HepG2 (cell line): ENCODE measurements around the gene ZNF22. TPM values are rescaled to one million over a fixed set of nuclear protein-coding genes. Genes with fewer than 3 reads are reported as not detected.

Experiments used
- ASH2L ChIP-seq: fragments of 300-600, 200-600 bp; sonication (generic); IDR thresholded peaks from 2 replicates; pipeline ENCODE4 v1.7.0; 2017; ENCODE audit warnings: low read depth, mild to moderate bottlenecking, moderate library complexity, mixed read lengths, low read length; ENCODE audit not compliant: insufficient read length
- BCL6 ChIP-seq: IDR thresholded peaks from 2 replicates; pipeline ENCODE4 v1.6.1; 2016; ENCODE audit warnings: missing genetic modification reagents, missing compliant biosample characterization
- BRCA1 ChIP-seq: sonication (generic); formaldehyde crosslinking; IDR thresholded peaks from 2 replicates; pipeline ENCODE4 v1.4.0; 2020; ENCODE audit warnings: missing genetic modification reagents
- EHMT2 ChIP-seq: fragments of 200-600 bp; sonication (generic); IDR thresholded peaks from 2 replicates; pipeline ENCODE4 v1.7.0; 2017; ENCODE audit warnings: antibody characterized with exemption, low read depth, low read length, borderline replicate concordance
- GTF2F1 ChIP-seq: fragments of 150-350 bp; IDR thresholded peaks from 2 replicates; pipeline ENCODE4 v1.6.1; 2014; ENCODE audit warnings: low read length
- KLF6 ChIP-seq: IDR thresholded peaks from 2 replicates; pipeline ENCODE4 v1.8.0; 2016; ENCODE audit warnings: missing biosample characterization, missing genetic modification reagents
- MED8 ChIP-seq: sonication (generic); formaldehyde crosslinking; IDR thresholded peaks from 2 replicates; pipeline ENCODE4 v1.8.1; 2023; ENCODE audit warnings: mild to moderate bottlenecking, missing genetic modification reagents; ENCODE audit not compliant: insufficient replicate concordance
- MIXL1 ChIP-seq: IDR thresholded peaks from 2 replicates; pipeline ENCODE4 v1.6.1; 2016
- PAX8 ChIP-seq: sonication (generic); formaldehyde crosslinking; IDR thresholded peaks from 2 replicates; pipeline ENCODE4 v1.8.0; 2022; ENCODE audit warnings: mild to moderate bottlenecking, missing genetic modification reagents, borderline replicate concordance
- PHF21A ChIP-seq: sonication (generic); formaldehyde crosslinking; IDR thresholded peaks from 2 replicates; pipeline ENCODE4 v1.5.0; 2020; ENCODE audit warnings: mild to moderate bottlenecking, missing genetic modification reagents
- PPARG ChIP-seq: conservative IDR thresholded peaks from 2 replicates; pipeline ENCODE4 v1.6.1; 2016; ENCODE audit warnings: missing biosample characterization, missing genetic modification reagents
- SAP130 ChIP-seq: IDR thresholded peaks from 2 replicates; pipeline ENCODE4 v1.6.1; 2016; ENCODE audit warnings: low read depth
- ZBTB8A ChIP-seq: sonication (generic); formaldehyde crosslinking; IDR thresholded peaks from 2 replicates; pipeline ENCODE4 v1.4.0; 2020; ENCODE audit warnings: mild to moderate bottlenecking, low read depth, missing genetic modification reagents, borderline replicate concordance
- ZNF264 ChIP-seq: sonication (generic); formaldehyde crosslinking; IDR thresholded peaks from 2 replicates; pipeline ENCODE4 v1.4.0; 2020; ENCODE audit warnings: missing genetic modification reagents
- ZNF564 ChIP-seq: sonication (generic); formaldehyde crosslinking; IDR thresholded peaks from 2 replicates; pipeline ENCODE4 v1.8.1; 2023; ENCODE audit warnings: mild to moderate bottlenecking, missing genetic modification reagents
- ZNF569 ChIP-seq: sonication (generic); formaldehyde crosslinking; IDR thresholded peaks from 2 replicates; pipeline ENCODE4 v1.5.0; 2020; ENCODE audit warnings: mild to moderate bottlenecking, missing genetic modification reagents, moderate library complexity, borderline replicate concordance
- ZNF792 ChIP-seq: IDR thresholded peaks from 2 replicates; pipeline ENCODE4 v1.6.1; 2016
- ZNF841 ChIP-seq: sonication (generic); formaldehyde crosslinking; IDR thresholded peaks from 2 replicates; pipeline ENCODE4 v1.8.1; 2023; ENCODE audit warnings: missing genetic modification reagents, borderline replicate concordance
- ZSCAN21 ChIP-seq: sonication (generic); formaldehyde crosslinking; IDR thresholded peaks from 2 replicates; pipeline ENCODE4 v1.8.0; 2022; ENCODE audit warnings: mild to moderate bottlenecking, missing genetic modification reagents, moderate library complexity, borderline replicate concordance
- ZSCAN9 ChIP-seq: IDR thresholded peaks from 2 replicates; pipeline ENCODE4 v1.6.1; 2016; ENCODE audit warnings: borderline replicate concordance
- polyA plus RNA-seq, 8 experiments: library from polyadenylated mRNA; depleted of rRNA in 3 of 8; stranded (reverse) in 7 of 8; unstranded in 1 of 8; fragments of >200 nt; fragmentation: Illumina TruSeq in 4 of 8; extraction: Trizol in 4 of 8; gene quantifications; 2 replicates each; pipeline versions ENCODE4 v1.2.1 to v1.2.3, GENCODE V29; 2011 to 2016; ENCODE audit warnings: low read depth in 4 of 8, missing spikeins in 1 of 8, mixed read lengths in 1 of 8; ENCODE audit not compliant: insufficient read depth in 1 of 8
- total RNA-seq, 5 experiments: library from RNA; depleted of rRNA; stranded (reverse); fragments of >200 nt; fragmentation: Illumina TruSeq; extraction: Trizol; gene quantifications; 2 replicates each; pipeline ENCODE4 v1.2.3, GENCODE V29; 2016; ENCODE audit warnings: low read depth in 1 of 5
- TF ChIP-seq, protein P1 (sequence below): sonication (generic); formaldehyde crosslinking; IDR thresholded peaks from 2 replicates; pipeline ENCODE4 v1.4.0; 2020; ENCODE audit warnings: mild to moderate bottlenecking, missing genetic modification reagents
- TF ChIP-seq, protein P2 (sequence below): sonication (generic); formaldehyde crosslinking; conservative IDR thresholded peaks from 2 replicates; pipeline ENCODE4 v1.4.0; 2020; ENCODE audit warnings: missing genetic modification reagents
- TF ChIP-seq, protein P3 (sequence below): sonication (generic); formaldehyde crosslinking; IDR thresholded peaks from 2 replicates; pipeline ENCODE4 v1.5.1; 2020; ENCODE audit warnings: mild to moderate bottlenecking, missing genetic modification reagents, moderate library complexity
- TF ChIP-seq, protein P4 (sequence below): sonication (generic); formaldehyde crosslinking; conservative IDR thresholded peaks from 2 replicates; pipeline ENCODE4 v1.4.0; 2020; ENCODE audit warnings: missing genetic modification reagents

The ZNF22 gene
- total and polyA plus RNA-seq, 2 of the 13 experiments (the other 11 are each of a cell fraction or from before 2014, with no cell fraction given): 0.40 to 1.3 TPM

DNA sequence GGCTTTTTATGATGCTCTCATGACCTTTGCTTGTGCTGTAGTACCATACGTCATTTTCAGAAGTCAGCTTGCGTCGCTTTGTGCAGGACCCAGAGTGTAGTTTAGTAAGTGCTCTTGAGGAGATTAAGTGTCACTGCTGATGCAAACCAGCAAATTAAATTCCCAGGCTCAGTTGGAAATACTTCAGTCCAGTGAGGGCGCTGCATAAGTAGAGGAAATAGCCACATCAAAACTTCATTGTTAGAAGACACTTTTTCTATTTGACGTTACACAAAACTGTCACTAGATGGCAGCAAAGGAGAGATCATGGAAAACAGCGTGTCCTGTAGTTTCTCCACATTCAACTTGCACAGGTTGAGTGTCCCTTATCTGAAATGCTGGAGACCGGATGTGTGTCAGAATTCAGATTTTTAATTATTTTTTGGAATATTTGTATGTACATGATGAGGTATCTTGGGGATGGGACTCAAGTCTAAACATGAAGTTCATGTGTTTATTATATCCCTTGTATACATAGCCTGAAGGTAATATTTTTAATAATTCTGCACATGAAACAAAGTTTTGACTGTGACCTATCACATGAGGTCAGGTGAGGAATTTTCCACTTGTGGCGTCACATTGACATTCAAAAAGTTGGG, 7.9 kb downstream of the ZNF22 start (continued):
- TF ChIP-seq, protein P1, sequence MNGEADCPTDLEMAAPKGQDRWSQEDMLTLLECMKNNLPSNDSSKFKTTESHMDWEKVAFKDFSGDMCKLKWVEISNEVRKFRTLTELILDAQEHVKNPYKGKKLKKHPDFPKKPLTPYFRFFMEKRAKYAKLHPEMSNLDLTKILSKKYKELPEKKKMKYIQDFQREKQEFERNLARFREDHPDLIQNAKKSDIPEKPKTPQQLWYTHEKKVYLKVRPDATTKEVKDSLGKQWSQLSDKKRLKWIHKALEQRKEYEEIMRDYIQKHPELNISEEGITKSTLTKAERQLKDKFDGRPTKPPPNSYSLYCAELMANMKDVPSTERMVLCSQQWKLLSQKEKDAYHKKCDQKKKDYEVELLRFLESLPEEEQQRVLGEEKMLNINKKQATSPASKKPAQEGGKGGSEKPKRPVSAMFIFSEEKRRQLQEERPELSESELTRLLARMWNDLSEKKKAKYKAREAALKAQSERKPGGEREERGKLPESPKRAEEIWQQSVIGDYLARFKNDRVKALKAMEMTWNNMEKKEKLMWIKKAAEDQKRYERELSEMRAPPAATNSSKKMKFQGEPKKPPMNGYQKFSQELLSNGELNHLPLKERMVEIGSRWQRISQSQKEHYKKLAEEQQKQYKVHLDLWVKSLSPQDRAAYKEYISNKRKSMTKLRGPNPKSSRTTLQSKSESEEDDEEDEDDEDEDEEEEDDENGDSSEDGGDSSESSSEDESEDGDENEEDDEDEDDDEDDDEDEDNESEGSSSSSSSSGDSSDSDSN (CRISPR knock-in tag): no peak
- TF ChIP-seq BCL6 (CRISPR knock-in tag): 0 out of 2 replicates have a peak, but pooled peaks have one; percentile 23
- TF ChIP-seq ZNF841: no peak
- no peak for TF ChIP-seq BRCA1 (CRISPR knock-in tag)
- TF ChIP-seq GTF2F1: no peak
- TF ChIP-seq ZNF792 (CRISPR knock-in tag): 0 out of 2 replicates have a peak, but pooled peaks have one; percentile 24
- TF ChIP-seq PHF21A: no peak
- no peak for TF ChIP-seq ZNF569 (CRISPR knock-in tag)
- TF ChIP-seq, protein P2, sequence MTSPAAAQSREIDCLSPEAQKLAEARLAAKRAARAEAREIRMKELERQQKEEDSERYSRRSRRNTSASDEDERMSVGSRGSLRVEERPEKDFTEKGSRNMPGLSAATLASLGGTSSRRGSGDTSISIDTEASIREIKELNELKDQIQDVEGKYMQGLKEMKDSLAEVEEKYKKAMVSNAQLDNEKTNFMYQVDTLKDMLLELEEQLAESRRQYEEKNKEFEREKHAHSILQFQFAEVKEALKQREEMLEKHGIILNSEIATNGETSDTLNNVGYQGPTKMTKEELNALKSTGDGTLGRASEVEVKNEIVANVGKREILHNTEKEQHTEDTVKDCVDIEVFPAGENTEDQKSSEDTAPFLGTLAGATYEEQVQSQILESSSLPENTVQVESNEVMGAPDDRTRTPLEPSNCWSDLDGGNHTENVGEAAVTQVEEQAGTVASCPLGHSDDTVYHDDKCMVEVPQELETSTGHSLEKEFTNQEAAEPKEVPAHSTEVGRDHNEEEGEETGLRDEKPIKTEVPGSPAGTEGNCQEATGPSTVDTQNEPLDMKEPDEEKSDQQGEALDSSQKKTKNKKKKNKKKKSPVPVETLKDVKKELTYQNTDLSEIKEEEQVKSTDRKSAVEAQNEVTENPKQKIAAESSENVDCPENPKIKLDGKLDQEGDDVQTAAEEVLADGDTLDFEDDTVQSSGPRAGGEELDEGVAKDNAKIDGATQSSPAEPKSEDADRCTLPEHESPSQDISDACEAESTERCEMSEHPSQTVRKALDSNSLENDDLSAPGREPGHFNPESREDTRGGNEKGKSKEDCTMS (CRISPR knock-in tag): no peak
- TF ChIP-seq ZNF264: 0 out of 2 replicates have a peak, but pooled peaks have one; percentile 49
- no peak for TF ChIP-seq ASH2L
- no peak for TF ChIP-seq PAX8 (CRISPR knock-in tag)
- TF ChIP-seq ZBTB8A: no peak
- TF ChIP-seq ZSCAN9: no peak
- TF ChIP-seq KLF6 (CRISPR knock-in tag): no peak
- no peak for TF ChIP-seq ZNF564 (CRISPR knock-in tag)
- TF ChIP-seq, protein P3, sequence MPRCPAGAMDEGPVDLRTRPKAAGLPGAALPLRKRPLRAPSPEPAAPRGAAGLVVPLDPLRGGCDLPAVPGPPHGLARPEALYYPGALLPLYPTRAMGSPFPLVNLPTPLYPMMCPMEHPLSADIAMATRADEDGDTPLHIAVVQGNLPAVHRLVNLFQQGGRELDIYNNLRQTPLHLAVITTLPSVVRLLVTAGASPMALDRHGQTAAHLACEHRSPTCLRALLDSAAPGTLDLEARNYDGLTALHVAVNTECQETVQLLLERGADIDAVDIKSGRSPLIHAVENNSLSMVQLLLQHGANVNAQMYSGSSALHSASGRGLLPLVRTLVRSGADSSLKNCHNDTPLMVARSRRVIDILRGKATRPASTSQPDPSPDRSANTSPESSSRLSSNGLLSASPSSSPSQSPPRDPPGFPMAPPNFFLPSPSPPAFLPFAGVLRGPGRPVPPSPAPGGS: no peak
- TF ChIP-seq PPARG (CRISPR knock-in tag): 0 out of 2 replicates have a peak, but pooled peaks have one; percentile 16
- TF ChIP-seq MIXL1 (CRISPR knock-in tag): 0 out of 2 replicates have a peak, but pooled peaks have one; percentile 37
- TF ChIP-seq EHMT2: no peak
- no peak for TF ChIP-seq MED8
- TF ChIP-seq, protein P4, sequence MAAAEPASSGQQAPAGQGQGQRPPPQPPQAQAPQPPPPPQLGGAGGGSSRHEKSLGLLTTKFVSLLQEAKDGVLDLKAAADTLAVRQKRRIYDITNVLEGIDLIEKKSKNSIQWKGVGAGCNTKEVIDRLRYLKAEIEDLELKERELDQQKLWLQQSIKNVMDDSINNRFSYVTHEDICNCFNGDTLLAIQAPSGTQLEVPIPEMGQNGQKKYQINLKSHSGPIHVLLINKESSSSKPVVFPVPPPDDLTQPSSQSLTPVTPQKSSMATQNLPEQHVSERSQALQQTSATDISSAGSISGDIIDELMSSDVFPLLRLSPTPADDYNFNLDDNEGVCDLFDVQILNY (CRISPR knock-in tag): no peak
- TF ChIP-seq ZSCAN21 (CRISPR knock-in tag): no peak
- peak; percentile 46; the same call in 1 of the 2 replicates for TF ChIP-seq SAP130 (CRISPR knock-in tag)
- TF ChIP-seq, all 625 proteins: peak for 32
